ENCODE results near the gene WDR18.
"Not testable (repeated sequence)": the region's sequence is repeated elsewhere in the genome, so short reads cannot be mapped to it uniquely, and the experiment has no call there.

The WDR18 gene

GRCh38 chr19:1009981-1010538 lies 25.9 kb downstream of the WDR18 start:
- no peak for DNase-seq

- DNase-seq: no peak
These were observed 26.7 kb downstream of the WDR18 start for GRCh38 chr19:1010586-1011510.

- DNase-seq: no peak
These were observed 27.7 kb downstream of the WDR18 start for GRCh38 chr19:1011831-1012333.

GRCh38 chr19:1012334-1012733 lies 28.2 kb downstream of the WDR18 start:
- no peak for DNase-seq

GRCh38 chr19:1013218-1013617 lies 29.1 kb downstream of the WDR18 start:
- no peak for DNase-seq

- no peak for DNase-seq
These were observed 30.3 kb downstream of the WDR18 start for GRCh38 chr19:1014161-1015060.

- DNase-seq: no peak
These were observed 31.1 kb downstream of the WDR18 start for GRCh38 chr19:1015061-1015781.

GRCh38 chr19:1015782-1016646 lies 31.9 kb downstream of the WDR18 start:
- DNase-seq: no peak

- DNase-seq: no peak
These were observed 32.5 kb downstream of the WDR18 start for GRCh38 chr19:1016647-1017114.

- DNase-seq: no peak
These were observed 33.2 kb downstream of the WDR18 start for GRCh38 chr19:1017115-1017905.

GRCh38 chr19:1017906-1018305 lies 33.8 kb downstream of the WDR18 start:
- no peak for DNase-seq

- DNase-seq: no peak
These were observed 34.2 kb downstream of the WDR18 start for GRCh38 chr19:1018393-1018792.

- DNase-seq: no peak
These were observed 34.9 kb downstream of the WDR18 start for GRCh38 chr19:1018932-1019615.

- DNase-seq: no peak
These were observed 35.4 kb downstream of the WDR18 start for GRCh38 chr19:1019616-1019961.

- DNase-seq: no peak
These were observed 36.1 kb downstream of the WDR18 start for GRCh38 chr19:1019980-1020867.

GRCh38 chr19:1020868-1021425 lies 36.8 kb downstream of the WDR18 start, which contains the start of gene TMEM259:
TMEM259 (minus strand) TSS chr19:1021123; CDS start chr19:1020996, 127 bp downstream.
- DNase-seq: peak; percentile 88 to 94

- not testable (repeated sequence) for DNase-seq
These were observed 39.7 kb downstream of the WDR18 start for GRCh38 chr19:1023883-1024188.

GRCh38 chr19:1025080-1025479 lies 40.9 kb downstream of the WDR18 start:
- DNase-seq: not testable (repeated sequence)
